Glomerular endothelial cell (primary cell): Measurements from ENCODE around the gene HCN1. TPM values are rescaled to one million over a fixed set of nuclear protein-coding genes. Genes with fewer than 3 reads are reported as not detected.
A peak's percentile ranks its signal among the peaks of the same experiment; 100 is the strongest.

ENCODE experiments used
- DNase-seq: peaks from one replicate; pipeline ENCODE4 v3.0.0-alpha.2; 2011; ENCODE audit warnings: low read depth, low spot score; ENCODE audit errors: extremely low read depth
- total RNA-seq: library from RNA; depleted of rRNA; stranded (reverse); fragments of >200 nt; gene quantifications from 2 replicates; pipeline ENCODE4 v1.2.3, GENCODE V29; 2015

The HCN1 gene
- total RNA-seq, result not detected in 2 replicates

DNA sequence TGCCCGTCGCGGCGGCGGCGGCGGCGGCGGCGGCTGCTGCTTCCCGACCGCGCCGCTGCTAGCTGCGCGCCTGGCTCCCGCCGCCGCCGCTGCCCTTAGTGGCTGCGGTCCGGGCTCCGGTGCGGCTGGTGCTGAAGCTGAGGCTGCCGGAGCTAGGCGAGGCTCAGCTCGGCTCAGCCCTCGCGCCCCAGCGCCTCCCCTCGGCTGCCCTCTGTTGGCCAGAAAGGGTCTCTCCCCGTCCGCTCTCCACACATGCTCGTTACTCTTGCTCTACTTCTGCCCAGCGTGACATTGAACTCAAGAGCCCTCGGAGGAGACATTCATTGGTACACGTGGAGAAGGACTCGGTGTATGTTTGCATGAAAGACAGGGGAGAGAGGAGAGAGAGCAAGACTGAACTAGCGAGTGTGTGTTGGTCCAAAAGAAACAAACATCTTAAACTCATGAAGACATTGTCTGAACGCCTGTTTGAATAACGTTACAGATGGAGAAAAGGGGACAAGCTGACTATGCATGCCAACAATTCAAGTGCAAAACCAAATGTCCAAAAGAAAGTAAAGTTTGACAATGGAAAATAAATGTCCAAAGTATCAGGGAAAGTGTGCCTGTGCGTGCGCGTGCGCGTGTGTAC, at the start of gene HCN1:
TSS of gene HCN1 (minus strand) at position 175 of the 631 bp plus-strand sequence.
- DNase-seq, result peak; percentile 14

DNA sequence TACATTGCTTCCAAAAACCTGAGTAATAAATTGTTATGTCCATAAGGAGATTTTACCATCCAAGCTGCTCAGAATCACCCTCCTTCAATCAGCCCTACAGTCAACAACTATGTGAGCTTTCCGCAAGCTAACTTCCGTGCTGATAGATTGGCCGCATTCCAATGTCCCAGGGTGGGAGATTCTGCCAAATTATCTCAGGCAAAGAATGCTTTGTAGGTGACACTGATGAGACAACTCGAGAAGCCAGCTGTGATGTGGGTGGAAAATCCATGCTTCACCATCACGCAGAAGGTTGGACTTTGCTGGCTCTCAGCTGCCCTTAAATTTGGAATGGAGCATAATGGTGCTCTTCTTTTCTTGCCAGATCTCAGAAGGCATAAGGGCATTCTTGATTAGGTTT, 44.9 kb upstream of the HCN1 start:
- DNase-seq, result no peak

- no peak for DNase-seq
Observed at GRCh38 chr5:45737153-45737552, 41.0 kb upstream of the HCN1 start.

DNA sequence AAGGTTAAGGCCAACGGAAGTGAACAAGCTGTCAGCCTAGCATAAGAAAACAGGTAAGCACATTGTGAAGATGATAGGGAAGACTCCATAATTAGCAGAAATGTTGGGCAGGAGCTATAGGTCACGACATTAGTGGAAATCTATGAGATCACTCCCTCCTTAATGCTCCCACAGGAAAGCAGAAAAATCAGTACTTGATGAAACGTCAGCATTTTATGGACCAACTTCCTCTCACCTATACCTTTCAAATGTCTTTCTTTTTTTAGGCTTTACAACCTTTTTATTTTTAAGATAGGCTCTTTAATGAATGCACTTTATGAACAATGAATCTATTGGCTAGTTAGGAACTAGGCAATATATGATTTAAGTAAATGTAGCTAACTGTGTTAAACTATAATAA, 29.4 kb upstream of the HCN1 start:
- DNase-seq, result no peak

DNA sequence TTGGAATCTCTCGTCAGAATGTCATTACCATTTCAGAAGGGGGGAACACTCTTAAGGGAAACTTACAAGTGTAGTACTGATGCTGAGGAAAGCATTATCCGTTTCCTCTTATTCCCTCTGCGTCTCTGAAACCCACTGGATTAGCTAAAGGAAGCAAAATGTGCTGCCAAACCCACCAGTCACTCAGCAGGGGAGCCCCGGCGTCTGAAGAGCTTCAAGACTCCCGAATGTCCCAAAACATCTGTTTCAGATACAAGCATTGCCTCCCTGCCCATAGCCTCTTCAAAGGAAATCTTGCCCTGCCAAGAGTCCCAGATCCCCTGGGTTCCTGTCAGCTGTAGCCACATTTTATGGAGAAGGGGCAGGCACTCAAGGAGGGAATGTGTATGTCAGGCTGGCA, 1.0 kb upstream of the HCN1 start:
- no peak for DNase-seq

GRCh38 chr5:45695804-45696156, 400 bp downstream of the HCN1 start:
- DNase-seq, result no peak

GRCh38 chr5:45694971-45695803, 993 bp downstream of the HCN1 start:
- no peak for DNase-seq

GRCh38 chr5:45694255-45694814, 1.8 kb downstream of the HCN1 start:
- DNase-seq, result no peak

- DNase-seq, result no peak
Observed at GRCh38 chr5:45692481-45692880, 3.7 kb downstream of the HCN1 start.

DNA sequence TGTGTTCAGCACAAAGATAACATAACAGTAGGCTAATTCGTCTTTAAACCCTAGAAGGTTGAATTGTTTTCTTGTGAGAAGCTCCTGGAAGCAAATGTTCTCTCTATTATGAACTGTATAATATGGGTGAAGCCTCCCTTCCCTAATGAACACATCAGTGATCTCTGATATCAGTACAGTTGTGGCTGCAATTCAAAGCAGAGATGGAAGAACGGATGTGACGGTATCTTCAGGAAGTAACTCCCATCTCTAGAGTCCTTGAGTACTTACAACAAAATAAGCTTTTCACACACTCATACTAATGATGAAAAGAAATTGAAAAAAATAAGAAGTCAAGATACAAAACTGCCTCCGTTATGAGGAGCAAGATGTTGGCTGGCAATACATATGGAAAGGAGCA, 4.5 kb downstream of the HCN1 start:
- DNase-seq, result no peak

- DNase-seq, result no peak
Observed at GRCh38 chr5:45687701-45688100, 8.5 kb downstream of the HCN1 start.

DNA sequence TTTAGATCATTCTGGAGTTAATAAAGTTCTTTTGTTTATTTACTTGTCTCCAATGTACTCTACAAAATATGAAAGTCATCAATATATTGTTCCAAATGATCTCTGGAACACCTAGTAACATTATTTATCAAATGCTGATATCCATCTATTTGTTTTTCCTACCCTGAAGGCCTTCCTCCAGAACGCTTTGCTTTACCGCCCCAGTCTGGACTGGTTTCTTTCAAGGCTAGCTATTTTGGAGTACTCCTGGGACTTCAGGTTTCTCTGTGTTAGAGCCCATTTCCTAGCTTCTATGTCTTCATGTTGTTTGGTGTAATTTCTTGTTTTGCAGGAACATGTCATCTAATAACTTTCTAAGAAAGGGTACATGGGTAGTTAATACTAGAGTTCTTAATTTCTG, 9.6 kb downstream of the HCN1 start:
- no peak for DNase-seq

DNA sequence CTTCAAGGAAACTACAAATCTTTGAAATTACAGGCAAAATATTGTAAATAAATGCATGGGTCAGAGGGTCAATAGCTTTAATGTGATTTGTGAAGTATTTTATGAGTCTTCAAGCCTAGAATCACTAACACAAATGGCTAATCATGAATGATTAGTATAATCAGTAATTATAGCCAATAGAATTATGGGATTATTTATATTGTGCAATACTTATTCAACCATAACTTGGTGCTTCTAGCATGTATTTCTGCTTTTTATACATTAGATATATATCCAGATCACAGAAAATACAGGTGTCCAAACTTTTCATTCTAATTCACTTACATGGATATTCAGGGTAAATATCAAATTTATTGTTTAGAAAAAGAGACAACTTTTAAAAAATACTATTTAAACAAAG, 12.1 kb downstream of the HCN1 start:
- DNase-seq, result no peak

- DNase-seq, result no peak
Observed at GRCh38 chr5:45680950-45681349, 15.2 kb downstream of the HCN1 start.

DNA sequence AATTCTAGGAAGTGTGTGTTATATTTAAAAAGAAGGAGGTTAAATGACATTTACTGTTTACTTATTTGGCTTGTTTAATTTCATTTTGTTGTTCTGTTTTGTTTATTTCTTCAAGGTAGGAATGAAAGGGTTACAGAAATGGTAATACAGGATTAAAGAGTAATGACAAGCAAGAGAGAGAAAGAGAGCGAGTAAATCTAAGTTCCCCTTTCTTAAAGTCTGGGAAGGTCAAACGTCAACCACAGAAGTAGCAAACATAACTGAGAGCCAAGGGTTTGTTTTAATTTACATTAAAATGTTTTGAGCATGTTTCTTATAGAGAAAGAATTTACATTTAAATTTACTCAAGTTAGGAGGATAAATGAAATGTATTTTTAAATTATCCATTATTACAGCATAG, 18.7 kb downstream of the HCN1 start:
- no peak for DNase-seq

DNA sequence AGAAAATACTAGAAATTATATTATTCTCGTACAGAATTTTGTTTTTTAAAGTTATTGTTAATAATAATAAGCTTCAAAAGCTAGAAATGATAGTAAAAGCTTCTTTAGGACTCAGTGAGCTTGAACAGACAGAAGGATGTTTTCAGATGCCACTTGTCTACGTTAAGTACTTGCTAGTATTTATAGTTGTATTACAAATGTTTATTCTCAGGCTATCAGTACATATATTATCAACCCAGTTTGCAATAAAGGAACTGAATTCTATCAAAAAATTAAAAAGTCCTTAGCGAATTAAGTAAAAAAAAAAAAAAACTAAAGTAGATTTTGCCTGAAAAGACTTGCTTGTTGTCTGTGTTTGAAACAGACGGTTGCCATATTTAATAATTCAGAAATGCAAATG, 23.9 kb downstream of the HCN1 start:
- no peak for DNase-seq

- no peak for DNase-seq
Observed at GRCh38 chr5:45648744-45649143, 47.4 kb downstream of the HCN1 start.

GRCh38 chr5:45643056-45643455, 53.1 kb downstream of the HCN1 start:
- no peak for DNase-seq

- no peak for DNase-seq
Observed at GRCh38 chr5:45642370-45642769, 53.8 kb downstream of the HCN1 start.

DNA sequence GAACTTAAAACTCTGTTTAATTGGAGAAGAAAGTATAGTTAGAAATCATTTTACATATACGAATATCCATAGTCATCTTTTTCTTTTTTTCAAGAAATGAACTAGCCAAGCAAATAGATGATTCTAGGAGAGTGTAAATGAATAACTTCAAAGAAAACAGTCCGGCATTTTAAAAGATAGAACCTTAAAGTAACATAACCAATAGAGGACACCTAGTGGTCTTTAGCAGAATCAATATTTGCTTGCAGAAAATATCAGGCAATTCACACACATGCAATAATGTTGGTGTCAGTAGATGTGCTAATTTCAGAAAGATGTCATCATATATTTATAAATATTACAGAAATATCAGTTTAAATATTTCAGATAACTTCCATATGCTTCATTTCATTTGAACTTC, 57.1 kb downstream of the HCN1 start:
- no peak for DNase-seq

- no peak for DNase-seq
Observed at GRCh38 chr5:45627076-45627656, 69.0 kb downstream of the HCN1 start.

- no peak for DNase-seq
Observed at GRCh38 chr5:45623832-45624231, 72.3 kb downstream of the HCN1 start.
